HG02870 (cell line): ENCODE measurements around the gene TNS3.
A peak's percentile ranks its signal among the peaks of the same experiment; 100 is the strongest.

Experiments
- ATAC-seq: cut with Tn5 transposase; IDR thresholded peaks from one replicate; pipeline ENCODE4 v1.9.1; 2021; ENCODE audit warnings: mild to moderate bottlenecking, moderate library complexity; ENCODE audit not compliant: unreplicated experiment

Gene TNS3

GRCh38 chr7:47356261-47356660 lies 225.7 kb downstream of the TNS3 start:
- no peak for ATAC-seq

GRCh38 chr7:47355684-47356083 lies 226.2 kb downstream of the TNS3 start:
- no peak for ATAC-seq

- no peak for ATAC-seq
These were observed 226.9 kb downstream of the TNS3 start for GRCh38 chr7:47354831-47355541.

- ATAC-seq = no peak
These were observed 227.8 kb downstream of the TNS3 start for GRCh38 chr7:47354071-47354470.

GRCh38 chr7:47352394-47352968 lies 229.4 kb downstream of the TNS3 start:
- no peak for ATAC-seq

GRCh38 chr7:47351233-47352154 lies 230.4 kb downstream of the TNS3 start:
- no peak for ATAC-seq

- ATAC-seq = no peak
These were observed 231.5 kb downstream of the TNS3 start for GRCh38 chr7:47350425-47350824.

- no peak for ATAC-seq
These were observed 232.5 kb downstream of the TNS3 start for GRCh38 chr7:47349401-47349800.

GRCh38 chr7:47347816-47348385 lies 234.0 kb downstream of the TNS3 start:
- no peak for ATAC-seq

GRCh38 chr7:47347346-47347745 lies 234.6 kb downstream of the TNS3 start:
- no peak for ATAC-seq

- no peak for ATAC-seq
These were observed 235.5 kb downstream of the TNS3 start for GRCh38 chr7:47346377-47346914.

GRCh38 chr7:47345857-47346298 lies 236.0 kb downstream of the TNS3 start:
- ATAC-seq = no peak

GRCh38 chr7:47344171-47344955 lies 237.5 kb downstream of the TNS3 start:
- ATAC-seq = no peak

- no peak for ATAC-seq
These were observed 238.9 kb downstream of the TNS3 start for GRCh38 chr7:47343061-47343455.

- no peak for ATAC-seq
These were observed 239.4 kb downstream of the TNS3 start for GRCh38 chr7:47342296-47343060.

- ATAC-seq = no peak
These were observed 241.4 kb downstream of the TNS3 start for GRCh38 chr7:47340517-47340916.

- no peak for ATAC-seq
These were observed 243.9 kb downstream of the TNS3 start for GRCh38 chr7:47338026-47338425.

GRCh38 chr7:47337531-47337930 lies 244.4 kb downstream of the TNS3 start:
- ATAC-seq = peak; percentile 96
